DMS 273 (cell line): ENCODE measurements around the gene NLE1.
"Not testable (repeated sequence)": the region's sequence is repeated elsewhere in the genome, so short reads cannot be mapped to it uniquely, and the experiment has no call there.

Source experiments
- DNase-seq: peaks from one replicate; lab custom pipeline; 2025; ENCODE audit not compliant: unreplicated experiment; lab: John Stamatoyannopoulos, UW

The NLE1 gene

GRCh38 chr17:35163886-35164285, 21.8 kb upstream of the NLE1 start:
- DNase-seq: no peak

- no peak for DNase-seq
Measured at GRCh38 chr17:35162755-35163154, 20.7 kb upstream of the NLE1 start.

GRCh38 chr17:35161281-35161761, 19.2 kb upstream of the NLE1 start:
- DNase-seq: no peak

- no peak for DNase-seq
Measured at GRCh38 chr17:35160354-35161201, 18.5 kb upstream of the NLE1 start.

GRCh38 chr17:35159940-35160339, 17.8 kb upstream of the NLE1 start:
- DNase-seq: no peak

- no peak for DNase-seq
Measured at GRCh38 chr17:35155246-35155645, 13.1 kb upstream of the NLE1 start.

- no peak for DNase-seq
Measured at GRCh38 chr17:35154196-35155165, 12.4 kb upstream of the NLE1 start.

GRCh38 chr17:35152421-35153140, 10.5 kb upstream of the NLE1 start:
- DNase-seq: no peak

- DNase-seq: not testable (repeated sequence)
Measured at GRCh38 chr17:35151080-35151479, 9.0 kb upstream of the NLE1 start.

- DNase-seq: no peak
Measured at GRCh38 chr17:35149941-35150340, 7.8 kb upstream of the NLE1 start.

- DNase-seq: no peak
Measured at GRCh38 chr17:35148144-35148543, 6.0 kb upstream of the NLE1 start.

- DNase-seq: no peak
Measured at GRCh38 chr17:35147375-35147905, 5.3 kb upstream of the NLE1 start, which contains the start of gene UNC45B. Gene UNC45B, plus strand, starts transcription at chr17:35147817. Its CDS starts 447 bp downstream, at chr17:35148264.

- DNase-seq: no peak
Measured at GRCh38 chr17:35146214-35146833, 4.2 kb upstream of the NLE1 start.

GRCh38 chr17:35144840-35145239, 2.7 kb upstream of the NLE1 start:
- DNase-seq: no peak

- no peak for DNase-seq
Measured at GRCh38 chr17:35142467-35142796, 329 bp upstream of the NLE1 start.

GRCh38 chr17:35138218-35138617, 3.9 kb downstream of the NLE1 start:
- DNase-seq: no peak

GRCh38 chr17:35135322-35135721, 6.8 kb downstream of the NLE1 start:
- DNase-seq: no peak

- DNase-seq: no peak
Measured at GRCh38 chr17:35132816-35133550, 9.1 kb downstream of the NLE1 start.

GRCh38 chr17:35132099-35132498, 10.0 kb downstream of the NLE1 start:
- no peak for DNase-seq

- no peak for DNase-seq
Measured at GRCh38 chr17:35130392-35130791, 11.7 kb downstream of the NLE1 start.
